HUES6 (cell line): ENCODE results near the gene IFT81.

ENCODE experiments used
- H3K27ac ChIP-seq: 2 replicates; pipeline ENCODE4 v1.7.0; 2013; ENCODE audit warnings: low read depth, mild to moderate bottlenecking, low read length, inconsistent platforms
- H3K27me3 ChIP-seq: 2 replicates; pipeline ENCODE4 v1.6.1; 2013; ENCODE audit warnings: low read length; ENCODE audit not compliant: control insufficient read depth, insufficient read depth
- H3K36me3 ChIP-seq: 2 replicates; pipeline ENCODE4 v1.6.1; 2013; ENCODE audit warnings: low read length; ENCODE audit not compliant: control insufficient read depth, insufficient read depth
- H3K4me1 ChIP-seq: 2 replicates; pipeline ENCODE4 v1.6.1; 2013; ENCODE audit warnings: low read length; ENCODE audit not compliant: control insufficient read depth, insufficient read depth
- H3K4me3 ChIP-seq: 2 replicates; pipeline ENCODE4 v1.5.1; 2013; ENCODE audit warnings: low read depth, low read length
- H3K9ac ChIP-seq: one replicate; pipeline ENCODE4 v1.6.1; 2013; ENCODE audit warnings: mild to moderate bottlenecking, low read length
- H3K9me3 ChIP-seq: 2 replicates; pipeline ENCODE4 v1.6.1; 2013; ENCODE audit warnings: low read depth, low read length; ENCODE audit not compliant: control insufficient read depth, insufficient read depth

Gene IFT81

GRCh38 chr12:110230655-110231054 lies 106.5 kb downstream of the IFT81 start:
- Histone ChIP-seq H3K27ac (no peak overlapping the region), H3K27me3 (no peaks in the 10 kb centered on the region), H3K9me3 (no peaks in the 10 kb centered on the region), H3K4me3 (no peak overlapping the region), H3K9ac (no peak overlapping the region), H3K4me1 (no peaks in the 10 kb centered on the region), H3K36me3 (no peaks in the 10 kb centered on the region)

GRCh38 chr12:110233212-110233903 lies 109.2 kb downstream of the IFT81 start:
- H3K4me3 ChIP-seq, result no peak overlapping the region
- H3K9me3 ChIP-seq, result no peaks in the 10 kb centered on the region
- no peaks in the 10 kb centered on the region for H3K36me3 ChIP-seq
- H3K9ac ChIP-seq, result no peak overlapping the region
- no peaks in the 10 kb centered on the region for H3K4me1 ChIP-seq
- no peaks in the 10 kb centered on the region for H3K27me3 ChIP-seq
- H3K27ac ChIP-seq, result no peak overlapping the region

DNA sequence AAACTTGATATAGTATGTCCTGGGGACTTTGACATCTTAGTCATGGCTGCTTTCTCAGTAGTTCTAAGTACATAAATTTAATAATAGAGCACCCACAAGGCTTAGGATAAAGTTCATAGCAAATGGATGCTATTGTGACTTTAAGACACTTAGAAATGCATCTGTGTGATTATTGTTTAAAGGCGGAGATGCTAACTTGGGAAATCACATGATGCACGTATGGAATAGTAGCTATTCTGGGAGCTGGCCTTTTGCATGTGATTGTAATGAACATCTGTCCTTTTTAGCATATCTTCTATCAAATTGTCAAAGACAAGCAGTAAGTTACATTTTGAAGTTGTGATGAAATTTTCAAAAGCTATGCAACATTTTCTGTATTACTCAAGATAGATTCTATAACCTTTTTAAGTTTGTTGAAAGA lies 110.2 kb downstream of the IFT81 start:
- H3K9ac ChIP-seq, result no peak overlapping the region
- no peaks in the 10 kb centered on the region for H3K27me3 ChIP-seq
- H3K9me3 ChIP-seq, result no peaks in the 10 kb centered on the region
- H3K4me3 ChIP-seq, result no peak overlapping the region
- H3K4me1 ChIP-seq, result no peaks in the 10 kb centered on the region
- no peak overlapping the region for H3K27ac ChIP-seq
- H3K36me3 ChIP-seq, result no peaks in the 10 kb centered on the region

DNA sequence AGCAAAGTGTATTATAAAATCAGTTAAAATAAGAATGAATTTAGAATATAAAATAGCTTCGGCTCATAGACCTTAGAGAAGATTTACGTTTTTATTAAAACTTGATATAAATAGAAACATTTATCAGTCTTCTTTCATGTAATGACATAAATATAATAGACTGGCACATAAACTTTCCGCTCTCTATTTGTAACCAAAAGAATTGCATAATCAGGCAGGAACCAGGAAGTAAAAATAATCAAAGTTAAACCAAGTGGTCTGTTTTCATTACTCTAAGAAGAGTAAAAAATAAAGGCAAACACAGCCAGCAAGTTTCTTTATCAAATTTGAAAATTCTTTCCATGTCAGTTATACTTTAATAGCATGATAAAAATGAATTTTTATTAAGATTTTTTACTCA lies 110.6 kb downstream of the IFT81 start:
- H3K9me3 ChIP-seq, result no peaks in the 10 kb centered on the region
- no peak overlapping the region for H3K27ac ChIP-seq
- no peaks in the 10 kb centered on the region for H3K4me1 ChIP-seq
- H3K36me3 ChIP-seq, result no peaks in the 10 kb centered on the region
- H3K27me3 ChIP-seq, result no peaks in the 10 kb centered on the region
- no peak overlapping the region for H3K4me3 ChIP-seq
- H3K9ac ChIP-seq, result no peak overlapping the region

DNA sequence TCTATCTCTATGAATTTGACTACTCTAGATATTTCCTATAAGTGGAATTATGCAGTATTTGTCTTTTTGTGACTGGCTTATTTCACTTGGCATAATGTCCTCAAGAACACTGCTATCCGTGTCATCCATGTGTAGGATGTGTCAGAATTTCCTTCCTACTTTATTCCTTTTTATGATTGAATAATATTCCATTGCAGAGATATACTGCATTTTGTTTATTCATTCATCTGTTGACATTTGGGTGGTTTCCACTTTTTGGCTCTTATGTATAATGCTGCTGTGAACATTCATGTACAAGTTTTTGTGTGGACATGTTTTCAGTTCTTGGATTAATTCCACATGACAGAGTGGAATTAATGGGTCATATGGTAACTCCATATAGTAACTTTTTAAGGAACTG lies 111.2 kb downstream of the IFT81 start:
- Histone ChIP-seq H3K36me3 (no peaks in the 10 kb centered on the region), H3K4me1 (no peaks in the 10 kb centered on the region), H3K27ac (no peak overlapping the region), H3K4me3 (no peak overlapping the region), H3K9me3 (no peaks in the 10 kb centered on the region), H3K27me3 (no peaks in the 10 kb centered on the region), H3K9ac (no peak overlapping the region)

- Histone ChIP-seq H3K27me3 (no peaks in the 10 kb centered on the region), H3K9me3 (peaks cover 4% of the 10 kb centered on the region; the same call in 1 of the 2 replicates), H3K4me1 (peaks cover 11% of the 10 kb centered on the region), H3K9ac (no peak overlapping the region), H3K4me3 (no peak overlapping the region), H3K27ac (no peak overlapping the region), H3K36me3 (no peaks in the 10 kb centered on the region)
Measured at GRCh38 chr12:110243227-110243626, 119.1 kb downstream of the IFT81 start.

- Histone ChIP-seq H3K4me1 (peaks cover 11% of the 10 kb centered on the region), H3K4me3 (no peak overlapping the region), H3K9me3 (peaks cover 4% of the 10 kb centered on the region; the same call in 1 of the 2 replicates), H3K27ac (no peak overlapping the region), H3K27me3 (no peaks in the 10 kb centered on the region), H3K36me3 (no peaks in the 10 kb centered on the region), H3K9ac (no peak overlapping the region)
Measured at GRCh38 chr12:110244372-110244771, 120.2 kb downstream of the IFT81 start.

- H3K36me3 ChIP-seq, result no peaks in the 10 kb centered on the region
- peaks cover 11% of the 10 kb centered on the region for H3K4me1 ChIP-seq
- no peak overlapping the region for H3K27ac ChIP-seq
- no peak overlapping the region for H3K4me3 ChIP-seq
- H3K9ac ChIP-seq, result no peak overlapping the region
- no peaks in the 10 kb centered on the region for H3K27me3 ChIP-seq
- peaks cover 4% of the 10 kb centered on the region; the same call in 1 of the 2 replicates for H3K9me3 ChIP-seq
Measured at GRCh38 chr12:110244829-110245228, 120.7 kb downstream of the IFT81 start.

GRCh38 chr12:110245369-110245772 lies 121.2 kb downstream of the IFT81 start:
- Histone ChIP-seq H3K27me3 (no peaks in the 10 kb centered on the region), H3K4me1 (peaks cover 11% of the 10 kb centered on the region), H3K9me3 (peaks cover 4% of the 10 kb centered on the region; the same call in 1 of the 2 replicates), H3K9ac (no peak overlapping the region), H3K4me3 (no peak overlapping the region), H3K27ac (no peak overlapping the region), H3K36me3 (no peaks in the 10 kb centered on the region)

DNA sequence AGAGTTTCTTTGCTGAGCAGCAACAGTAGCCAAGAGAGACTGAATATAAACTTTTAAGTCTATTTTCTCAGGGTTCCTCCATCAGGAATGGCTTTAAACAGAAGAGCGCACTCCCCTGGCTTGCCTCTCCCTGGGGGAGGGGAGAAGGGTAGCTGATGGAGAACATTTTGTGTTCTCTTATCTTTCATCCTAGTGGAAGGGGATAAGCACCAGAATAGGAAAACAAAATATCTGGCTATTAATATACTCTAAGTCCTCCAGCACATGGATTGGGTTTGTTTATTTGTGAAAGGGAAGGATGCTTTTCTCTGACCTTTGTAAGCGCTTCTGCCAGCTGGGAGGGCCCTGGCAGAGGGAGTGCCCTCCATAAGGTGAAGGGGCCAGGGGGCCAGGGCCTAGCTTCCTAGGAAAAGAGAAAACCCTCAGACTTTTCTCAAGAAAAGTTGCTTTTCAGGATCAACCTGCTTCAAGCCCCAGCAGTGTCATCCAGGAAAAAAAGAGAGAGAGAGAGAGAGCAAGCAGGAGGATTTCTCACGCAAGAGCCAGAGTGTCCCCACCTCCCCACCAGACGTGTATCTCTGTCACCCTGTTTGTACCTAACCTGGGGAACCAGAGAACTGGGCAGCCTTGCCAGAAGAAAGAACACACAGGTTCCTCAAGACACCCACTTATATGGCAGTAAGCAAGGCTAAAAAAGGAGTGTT lies 122.6 kb downstream of the IFT81 start:
- H3K27ac ChIP-seq, result no peak overlapping the region
- no peak overlapping the region for H3K4me3 ChIP-seq
- H3K9ac ChIP-seq, result no peak overlapping the region
- H3K27me3 ChIP-seq, result no peaks in the 10 kb centered on the region
- peaks cover 4% of the 10 kb centered on the region; the same call in 1 of the 2 replicates for H3K9me3 ChIP-seq
- H3K4me1 ChIP-seq, result peaks cover 11% of the 10 kb centered on the region
- no peaks in the 10 kb centered on the region for H3K36me3 ChIP-seq

- no peak overlapping the region for H3K27ac ChIP-seq
Measured at GRCh38 chr12:110247340-110248095, 123.4 kb downstream of the IFT81 start.

More at GRCh38 chr12:110247340-110248095, 123.4 kb downstream of the IFT81 start:
- Histone ChIP-seq H3K9me3 (peaks cover 4% of the 10 kb centered on the region; the same call in 1 of the 2 replicates), H3K9ac (no peak overlapping the region), H3K4me3 (no peak overlapping the region), H3K27me3 (no peaks in the 10 kb centered on the region), H3K36me3 (no peaks in the 10 kb centered on the region), H3K4me1 (peaks cover 11% of the 10 kb centered on the region)
